Mucosa of descending colon (tissue), 3 donors: Measurements from ENCODE around the gene CCT8L2. TPM values are rescaled to one million over a fixed set of nuclear protein-coding genes. Genes with fewer than 3 reads are reported as not detected.
"Not testable (repeated sequence)": the region's sequence is repeated elsewhere in the genome, so short reads cannot be mapped to it uniquely, and the experiment has no call there.

Experiments
- ATAC-seq: fragments of 200-7000 bp; cut with Tn5 transposase; one replicate; pipeline ENCODE4 v1.9.1; 2020; ENCODE audit warnings: mild to moderate bottlenecking, moderate library complexity
- DNase-seq, 3 donors: peaks; one replicate each; pipeline ENCODE4 v3.0.0-alpha.2; 2020
- H3K36me3 ChIP-seq: fragments of 200-600 bp; one replicate; pipeline ENCODE4 v1.8.0; 2021; ENCODE audit warnings: low read depth, mild to moderate bottlenecking
- H3K4me1 ChIP-seq: fragments of 200-600 bp; one replicate; pipeline ENCODE4 v1.8.0; 2021; ENCODE audit warnings: low read depth, mild to moderate bottlenecking
- H3K4me3 ChIP-seq: fragments of 200-600 bp; one replicate; pipeline ENCODE4 v1.8.0; 2021; ENCODE audit warnings: mild to moderate bottlenecking
- H3K9me3 ChIP-seq: fragments of 200-600 bp; one replicate; pipeline ENCODE4 v1.8.0; 2021; ENCODE audit warnings: mild to moderate bottlenecking
- intact Hi-C, 2 donors: fragments of 100-400 bp; cut with DNase I in 1 of 2; cut with micrococcal nuclease in 1 of 2; formaldehyde crosslinking; loops; one replicate each; pipeline versions ENCODE4 v1.11.0 to v1.11.1; 2022; cut with DNase I, micrococcal nuclease
- total RNA-seq, 3 donors: library from RNA; stranded (reverse); fragmentation: NEBNext Ultra II Directional in 2 of 3; extraction: Animal tissue kit (Norgen Biotek cat#: 25700) in 2 of 3; gene quantifications; one replicate each; pipeline versions ENCODE4 v1.2.1 to v1.2.4, GENCODE V29; 2021 to 2023
- TF ChIP-seq, protein P1 (sequence below): fragments of 200-600 bp; IDR thresholded peaks from one replicate; pipeline ENCODE4 v1.8.0; 2022; ENCODE audit warnings: antibody characterized with exemption, mild to moderate bottlenecking
- donor health status: DM: no; HTN: no; CAD: no; lungs with moderate emphysema.
- donor health status: DM: no; HTN: no; CAD: no.
- donor health status: DM: no; HTN: yes; CAD: no.

The CCT8L2 gene
- total RNA-seq, 3 donors from 2014 or later, result not detected

DNA sequence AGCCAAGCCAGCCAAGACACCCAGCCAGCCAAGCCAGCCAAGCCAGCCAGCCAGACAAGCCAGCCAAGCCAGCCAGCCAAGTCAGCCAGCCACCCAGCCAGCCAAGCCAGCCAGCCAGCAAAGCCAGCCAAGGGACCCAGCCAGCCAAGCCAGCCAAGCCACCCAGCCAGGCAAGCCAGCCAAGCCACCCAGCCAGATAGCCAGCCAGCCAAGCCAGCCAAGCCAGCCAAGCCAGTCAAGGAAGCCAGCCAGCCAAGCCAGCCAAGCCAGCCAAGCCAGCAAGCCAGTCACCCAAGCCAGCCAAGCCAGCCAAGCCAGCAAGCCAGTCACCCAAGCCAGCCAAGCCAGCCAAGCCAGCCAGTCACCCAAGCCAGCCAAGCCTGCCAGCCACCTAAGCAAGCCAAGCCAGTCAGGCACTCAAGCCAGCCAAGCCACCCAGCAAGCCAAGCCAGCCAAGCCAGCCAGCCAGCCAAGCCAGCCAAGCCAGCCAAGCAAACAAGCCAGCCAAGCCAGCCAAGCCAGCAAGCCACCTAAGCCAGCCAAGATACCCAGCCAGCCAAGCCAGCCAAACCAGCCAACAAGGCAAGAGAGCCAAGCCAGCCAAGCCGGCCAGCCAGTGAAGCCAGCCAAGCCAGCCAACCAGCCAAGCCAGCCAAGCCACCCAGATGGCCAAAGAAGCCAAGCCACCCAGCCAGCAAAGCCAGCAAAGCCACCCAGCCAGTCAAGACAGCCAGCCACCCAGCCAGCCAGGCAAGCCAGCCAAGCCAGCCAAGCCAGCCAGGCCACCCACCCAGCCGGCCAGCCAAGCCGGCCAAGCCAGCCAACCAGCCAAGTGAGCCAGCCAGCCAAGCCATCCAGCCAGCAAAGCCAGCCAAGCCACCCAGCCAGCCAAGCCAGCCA, 33.3 kb downstream of the CCT8L2 start:
- TF ChIP-seq, protein P1, sequence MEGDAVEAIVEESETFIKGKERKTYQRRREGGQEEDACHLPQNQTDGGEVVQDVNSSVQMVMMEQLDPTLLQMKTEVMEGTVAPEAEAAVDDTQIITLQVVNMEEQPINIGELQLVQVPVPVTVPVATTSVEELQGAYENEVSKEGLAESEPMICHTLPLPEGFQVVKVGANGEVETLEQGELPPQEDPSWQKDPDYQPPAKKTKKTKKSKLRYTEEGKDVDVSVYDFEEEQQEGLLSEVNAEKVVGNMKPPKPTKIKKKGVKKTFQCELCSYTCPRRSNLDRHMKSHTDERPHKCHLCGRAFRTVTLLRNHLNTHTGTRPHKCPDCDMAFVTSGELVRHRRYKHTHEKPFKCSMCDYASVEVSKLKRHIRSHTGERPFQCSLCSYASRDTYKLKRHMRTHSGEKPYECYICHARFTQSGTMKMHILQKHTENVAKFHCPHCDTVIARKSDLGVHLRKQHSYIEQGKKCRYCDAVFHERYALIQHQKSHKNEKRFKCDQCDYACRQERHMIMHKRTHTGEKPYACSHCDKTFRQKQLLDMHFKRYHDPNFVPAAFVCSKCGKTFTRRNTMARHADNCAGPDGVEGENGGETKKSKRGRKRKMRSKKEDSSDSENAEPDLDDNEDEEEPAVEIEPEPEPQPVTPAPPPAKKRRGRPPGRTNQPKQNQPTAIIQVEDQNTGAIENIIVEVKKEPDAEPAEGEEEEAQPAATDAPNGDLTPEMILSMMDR, result no peak
- intact Hi-C loops, result no loop called here
- peak in 1 of 3 donors; percentile 43 for DNase-seq
- no peaks in the 10 kb centered on the region for H3K36me3 ChIP-seq
- H3K9me3 ChIP-seq, result peaks cover 20% of the 10 kb centered on the region
- H3K4me3 ChIP-seq, result no peak overlapping the region
- no peaks in the 10 kb centered on the region for H3K4me1 ChIP-seq
- ATAC-seq, result no peak

GRCh38 chr22:16558376-16558945, 34.1 kb downstream of the CCT8L2 start:
- intact Hi-C loops, H3K4me3 ChIP-seq, H3K36me3 ChIP-seq, H3K4me1 ChIP-seq, DNase-seq, ATAC-seq: not testable (repeated sequence)
- H3K9me3 ChIP-seq, result peaks cover 24% of the 10 kb centered on the region

- DNase-seq, H3K4me3 ChIP-seq, intact Hi-C loops, ATAC-seq, H3K36me3 ChIP-seq, H3K4me1 ChIP-seq: not testable (repeated sequence)
- H3K9me3 ChIP-seq, result peaks cover 32% of the 10 kb centered on the region
Observed at GRCh38 chr22:16557511-16557910, 35.1 kb downstream of the CCT8L2 start.

DNA sequence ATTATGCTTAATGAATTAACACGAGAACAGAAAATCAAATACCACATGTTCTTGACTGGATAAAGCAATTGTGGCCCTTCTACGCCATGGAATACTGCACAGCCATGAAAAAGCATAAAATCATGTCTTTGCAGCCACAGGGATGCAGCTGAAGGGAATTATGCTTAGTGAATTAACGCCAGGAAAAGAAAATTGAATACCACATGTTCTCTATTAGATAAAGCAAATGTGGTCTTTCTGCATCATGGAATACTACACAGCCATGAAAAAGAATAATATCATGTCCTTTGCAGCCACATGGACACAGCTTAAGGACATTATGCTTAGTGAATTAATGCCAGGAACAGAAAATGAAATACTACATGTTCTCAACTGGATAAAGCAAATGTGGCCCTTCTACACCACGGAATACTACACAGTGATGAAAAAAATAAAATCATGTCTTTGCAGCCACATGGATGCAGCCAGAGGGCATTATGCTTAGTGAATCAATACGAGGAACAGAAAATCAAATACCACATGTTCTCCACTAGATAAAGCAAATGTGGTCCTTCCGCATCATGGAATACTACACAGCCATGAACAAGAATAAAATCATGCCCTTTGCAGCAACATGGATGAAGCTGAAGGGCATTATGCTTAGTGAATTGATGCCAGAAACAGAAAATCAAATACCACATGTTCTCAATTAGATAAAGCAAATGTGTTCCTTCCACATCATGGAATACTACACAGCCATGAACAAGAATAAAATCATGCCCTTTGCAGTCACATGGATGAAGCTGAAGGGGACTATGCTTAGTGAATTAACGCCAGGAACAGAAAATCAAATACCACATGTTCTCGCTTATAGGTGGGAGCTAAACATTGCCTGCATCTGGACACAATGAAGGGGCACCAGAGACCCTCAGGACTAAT, 37.3 kb downstream of the CCT8L2 start:
- ATAC-seq, H3K4me3 ChIP-seq, H3K4me1 ChIP-seq, H3K36me3 ChIP-seq, DNase-seq, intact Hi-C loops: not testable (repeated sequence)
- H3K9me3 ChIP-seq, result peaks cover 26% of the 10 kb centered on the region

GRCh38 chr22:16543310-16543709, 49.3 kb downstream of the CCT8L2 start:
- H3K36me3 ChIP-seq, intact Hi-C loops, DNase-seq, H3K9me3 ChIP-seq, H3K4me1 ChIP-seq, ATAC-seq, H3K4me3 ChIP-seq: not testable (repeated sequence)

Other genes with a start within 250 kb of the CCT8L2 start
- gene XKR3, start 232.6 kb upstream of the CCT8L2 start, total RNA-seq, result not detected